Lower lobe of right lung (tissue), 2 donors: ENCODE data around the gene DNAJC21. TPM values are rescaled to one million over a fixed set of nuclear protein-coding genes. Genes with fewer than 3 reads are reported as not detected.

ENCODE experiments used
- ATAC-seq, 2 donors: fragments of 200-7000 bp; cut with Tn5 transposase; one replicate each; pipeline ENCODE4 v1.9.1; 2020 to 2022; ENCODE audit warnings: mild to moderate bottlenecking in 2 of 2, moderate library complexity in 2 of 2
- DNase-seq: peaks from one replicate; pipeline ENCODE4 v3.0.0-alpha.2; 2020
- H3K27ac ChIP-seq: fragments of 200-600 bp; one replicate; pipeline ENCODE4 v1.8.0; 2022
- H3K27me3 ChIP-seq: fragments of 200-600 bp; one replicate; pipeline ENCODE4 v1.8.0; 2022; ENCODE audit warnings: low read depth
- H3K36me3 ChIP-seq: fragments of 200-600 bp; one replicate; pipeline ENCODE4 v1.8.0; 2022; ENCODE audit warnings: mild to moderate bottlenecking
- H3K4me1 ChIP-seq: fragments of 200-600 bp; one replicate; pipeline ENCODE4 v1.8.0; 2022
- H3K4me3 ChIP-seq: fragments of 200-600 bp; one replicate; pipeline ENCODE4 v1.8.0; 2022; ENCODE audit warnings: mild to moderate bottlenecking
- H3K9me3 ChIP-seq: fragments of 200-600 bp; one replicate; pipeline ENCODE4 v1.8.0; 2022
- intact Hi-C: fragments of 100-400 bp; cut with DNase I; formaldehyde crosslinking; loops from one replicate; pipeline ENCODE4 v1.11.0; 2022
- total RNA-seq: library from RNA; stranded (reverse); fragmentation: NEBNext Ultra II Directional; extraction: Animal tissue kit (Norgen Biotek cat#: 25700); gene quantifications from one replicate; pipeline ENCODE4 v1.2.1, GENCODE V29; 2021
- TF ChIP-seq, protein P1 (sequence below): fragments of 200-600 bp; IDR thresholded peaks from one replicate; pipeline ENCODE4 v1.8.0; 2022; ENCODE audit warnings: antibody characterized with exemption, mild to moderate bottlenecking
- donor health status: DM: no; HTN: yes; CAD: no; lungs with severe emphysema.

Gene DNAJC21
- total RNA-seq, 1 donor from 2014 or later, result 49.4 TPM

DNA sequence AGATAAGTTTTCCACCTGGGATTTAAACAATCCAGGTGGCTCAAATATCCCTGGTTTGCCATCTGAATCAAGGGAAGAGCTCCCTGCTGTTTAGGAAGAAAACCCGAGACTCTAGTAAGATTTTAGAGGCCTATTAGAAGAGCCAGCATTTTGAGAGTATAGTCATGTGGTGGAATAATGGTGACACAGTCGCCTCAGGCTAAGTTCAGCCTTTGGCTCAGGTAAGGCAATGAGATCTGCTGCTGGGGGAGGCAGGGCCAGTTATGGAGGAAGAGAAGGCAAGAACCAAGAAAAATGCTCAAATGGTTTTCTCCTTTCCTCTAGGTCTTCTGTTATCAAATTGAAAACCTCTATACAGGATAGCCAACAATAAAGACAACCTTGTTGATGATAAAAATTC is 30.3 kb upstream of the DNAJC21 start:
- Histone ChIP-seq H3K36me3 (no peaks in the 10 kb centered on the region), H3K27ac (no peak overlapping the region), H3K27me3 (no peaks in the 10 kb centered on the region), H3K4me3 (no peak overlapping the region), H3K4me1 (no peaks in the 10 kb centered on the region), H3K9me3 (no peaks in the 10 kb centered on the region)
- ATAC-seq, result no peak
- intact Hi-C loops, result no loop called here
- TF ChIP-seq, protein P1, sequence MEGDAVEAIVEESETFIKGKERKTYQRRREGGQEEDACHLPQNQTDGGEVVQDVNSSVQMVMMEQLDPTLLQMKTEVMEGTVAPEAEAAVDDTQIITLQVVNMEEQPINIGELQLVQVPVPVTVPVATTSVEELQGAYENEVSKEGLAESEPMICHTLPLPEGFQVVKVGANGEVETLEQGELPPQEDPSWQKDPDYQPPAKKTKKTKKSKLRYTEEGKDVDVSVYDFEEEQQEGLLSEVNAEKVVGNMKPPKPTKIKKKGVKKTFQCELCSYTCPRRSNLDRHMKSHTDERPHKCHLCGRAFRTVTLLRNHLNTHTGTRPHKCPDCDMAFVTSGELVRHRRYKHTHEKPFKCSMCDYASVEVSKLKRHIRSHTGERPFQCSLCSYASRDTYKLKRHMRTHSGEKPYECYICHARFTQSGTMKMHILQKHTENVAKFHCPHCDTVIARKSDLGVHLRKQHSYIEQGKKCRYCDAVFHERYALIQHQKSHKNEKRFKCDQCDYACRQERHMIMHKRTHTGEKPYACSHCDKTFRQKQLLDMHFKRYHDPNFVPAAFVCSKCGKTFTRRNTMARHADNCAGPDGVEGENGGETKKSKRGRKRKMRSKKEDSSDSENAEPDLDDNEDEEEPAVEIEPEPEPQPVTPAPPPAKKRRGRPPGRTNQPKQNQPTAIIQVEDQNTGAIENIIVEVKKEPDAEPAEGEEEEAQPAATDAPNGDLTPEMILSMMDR, result no peak
- DNase-seq, result no peak

GRCh38 chr5:34900652-34901051 is 28.7 kb upstream of the DNAJC21 start:
- no peak overlapping the region for H3K4me3 ChIP-seq
- H3K27ac ChIP-seq, result no peak overlapping the region
- DNase-seq (no peak), ATAC-seq (no peak)
- intact Hi-C loops, result no loop called here
- H3K9me3 ChIP-seq, result no peaks in the 10 kb centered on the region
- TF ChIP-seq, protein P1, result no peak
- peaks cover 3% of the 10 kb centered on the region for H3K36me3 ChIP-seq
- H3K27me3 ChIP-seq, result no peaks in the 10 kb centered on the region
- no peaks in the 10 kb centered on the region for H3K4me1 ChIP-seq

DNA sequence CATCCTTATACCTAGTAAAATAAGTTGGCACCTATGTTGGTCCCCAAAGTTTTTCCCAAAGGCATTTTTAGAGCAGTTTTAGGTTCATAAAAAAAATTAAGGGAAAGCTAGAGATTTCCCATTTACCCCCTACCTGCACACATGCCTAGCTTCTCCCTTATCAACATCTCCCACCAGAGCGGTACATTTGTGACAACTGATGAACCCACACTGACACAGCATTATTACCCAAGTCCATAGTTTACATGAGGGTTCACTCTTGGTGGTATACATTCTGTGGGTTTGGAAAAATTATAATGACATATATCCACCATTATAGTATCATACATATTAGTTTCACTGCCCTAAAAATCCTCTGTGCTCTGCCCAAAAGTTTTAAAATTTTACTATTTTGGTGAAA is 26.1 kb upstream of the DNAJC21 start:
- TF ChIP-seq, protein P1, result no peak
- Histone ChIP-seq H3K27me3 (no peaks in the 10 kb centered on the region), H3K27ac (no peak overlapping the region), H3K36me3 (peaks cover 23% of the 10 kb centered on the region), H3K4me3 (no peak overlapping the region), H3K9me3 (no peaks in the 10 kb centered on the region), H3K4me1 (no peaks in the 10 kb centered on the region)
- ATAC-seq, result no peak
- DNase-seq, result no peak
- intact Hi-C loops, result no loop called here

DNA sequence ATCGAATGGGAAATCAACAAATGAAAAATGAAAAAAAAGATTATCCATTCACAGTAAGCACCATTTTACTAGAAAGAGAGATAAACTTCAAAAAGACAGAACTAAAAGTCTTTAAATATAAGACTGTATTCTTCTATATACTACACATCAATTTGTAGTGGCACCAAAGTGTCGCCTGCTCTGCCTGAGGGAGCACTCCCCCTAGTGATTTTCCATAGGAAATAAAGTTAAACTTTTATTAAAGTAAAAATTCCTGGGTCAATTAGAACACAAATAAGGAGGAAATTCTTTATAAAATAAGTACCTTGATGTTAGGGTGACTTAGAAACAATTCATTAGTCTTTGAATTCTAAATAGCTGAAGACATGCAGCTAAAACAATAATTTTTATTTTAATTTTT is 23.8 kb upstream of the DNAJC21 start:
- H3K9me3 ChIP-seq, result no peaks in the 10 kb centered on the region
- peaks cover 44% of the 10 kb centered on the region for H3K36me3 ChIP-seq
- intact Hi-C loops, result no loop called here
- ATAC-seq, result no peak
- no peak for DNase-seq
- no peak overlapping the region for H3K27ac ChIP-seq
- no peaks in the 10 kb centered on the region for H3K27me3 ChIP-seq
- TF ChIP-seq, protein P1, result peak; percentile 28
- H3K4me1 ChIP-seq, result no peaks in the 10 kb centered on the region
- H3K4me3 ChIP-seq, result no peak overlapping the region

GRCh38 chr5:34913072-34913471 is 16.3 kb upstream of the DNAJC21 start:
- Histone ChIP-seq H3K4me1 (peaks cover 27% of the 10 kb centered on the region), H3K27me3 (no peaks in the 10 kb centered on the region), H3K36me3 (peaks cover 49% of the 10 kb centered on the region), H3K9me3 (no peaks in the 10 kb centered on the region), H3K4me3 (no peak overlapping the region), H3K27ac (no peak overlapping the region)
- TF ChIP-seq, protein P1, result no peak
- intact Hi-C loops, result no loop called here
- ATAC-seq (no peak), DNase-seq (no peak)

DNA sequence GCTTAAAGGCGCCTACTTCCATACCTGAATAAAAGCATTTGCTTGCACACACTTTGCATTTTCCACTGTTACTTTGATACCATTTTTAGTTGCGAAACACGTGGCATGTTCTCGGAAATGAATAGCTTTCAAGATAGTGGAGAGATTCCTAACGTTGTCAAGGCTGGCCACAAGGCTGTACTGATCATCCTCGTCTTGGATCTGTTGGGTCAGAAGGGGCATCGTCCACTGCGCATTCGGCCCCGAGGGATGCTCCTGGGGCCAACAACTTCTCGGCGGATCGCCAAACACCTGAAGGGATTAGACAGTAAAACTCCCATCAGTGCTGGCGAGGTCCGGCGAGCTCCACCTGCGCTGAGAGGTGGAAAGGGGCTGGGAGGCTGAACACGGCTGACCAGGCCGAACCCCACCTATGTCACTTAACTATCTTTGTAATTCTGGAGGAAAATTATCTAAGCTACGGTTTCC is 14.7 kb upstream of the DNAJC21 start:
- H3K4me1 ChIP-seq, result peaks cover 27% of the 10 kb centered on the region
- TF ChIP-seq, protein P1, result no peak
- ATAC-seq, result peak; percentile 15 to 21
- intact Hi-C loops, result no loop called here
- H3K27me3 ChIP-seq, result no peaks in the 10 kb centered on the region
- H3K36me3 ChIP-seq, result peaks cover 50% of the 10 kb centered on the region
- H3K4me3 ChIP-seq, result peak overlapping the region; percentile 99
- peak overlapping the region; percentile 92 for H3K27ac ChIP-seq
- H3K9me3 ChIP-seq, result no peaks in the 10 kb centered on the region
- peak; percentile 52 for DNase-seq
